HG02981 (cell line): ENCODE measurements around the gene ERP44.
A peak's percentile ranks its signal among the peaks of the same experiment; 100 is the strongest.
"Not testable (repeated sequence)": the region's sequence is repeated elsewhere in the genome, so short reads cannot be mapped to it uniquely, and the experiment has no call there.

Source experiments
- ATAC-seq: cut with Tn5 transposase; IDR thresholded peaks from one replicate; pipeline ENCODE4 v1.9.1; 2021; ENCODE audit warnings: mild to moderate bottlenecking, moderate library complexity; ENCODE audit not compliant: unreplicated experiment

ERP44 gene

GRCh38 chr9:100101608-100102007 lies 2.8 kb upstream of the ERP44 start:
- no peak for ATAC-seq

GRCh38 chr9:100100146-100100667 lies 1.4 kb upstream of the ERP44 start:
- ATAC-seq = no peak

- no peak for ATAC-seq
These were observed 882 bp upstream of the ERP44 start for GRCh38 chr9:100099722-100100042.

- ATAC-seq = peak; percentile 12
These were observed 534 bp downstream of the ERP44 start for GRCh38 chr9:100098046-100098886.

GRCh38 chr9:100096378-100096916 lies 2.4 kb downstream of the ERP44 start:
- no peak for ATAC-seq

DNA sequence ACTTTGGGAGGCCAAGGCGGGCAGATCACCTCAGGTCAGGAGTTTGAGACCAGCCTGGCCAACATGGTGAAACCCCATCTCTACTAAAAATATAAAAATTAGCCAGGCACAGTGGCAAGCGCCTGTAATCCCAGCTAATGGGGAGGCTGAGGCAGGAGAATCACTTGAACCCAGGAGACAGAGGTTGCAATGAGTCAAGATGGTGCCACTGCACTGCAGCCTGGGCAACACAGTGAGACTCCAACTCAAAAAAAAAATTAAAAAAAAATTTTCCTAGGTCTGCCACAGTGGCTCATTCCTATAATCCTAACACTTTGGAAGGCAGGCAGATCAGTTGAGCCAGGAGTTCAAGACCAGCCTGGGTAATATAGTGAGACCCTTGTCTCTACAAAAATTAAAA lies 4.4 kb downstream of the ERP44 start:
- not testable (repeated sequence) for ATAC-seq

DNA sequence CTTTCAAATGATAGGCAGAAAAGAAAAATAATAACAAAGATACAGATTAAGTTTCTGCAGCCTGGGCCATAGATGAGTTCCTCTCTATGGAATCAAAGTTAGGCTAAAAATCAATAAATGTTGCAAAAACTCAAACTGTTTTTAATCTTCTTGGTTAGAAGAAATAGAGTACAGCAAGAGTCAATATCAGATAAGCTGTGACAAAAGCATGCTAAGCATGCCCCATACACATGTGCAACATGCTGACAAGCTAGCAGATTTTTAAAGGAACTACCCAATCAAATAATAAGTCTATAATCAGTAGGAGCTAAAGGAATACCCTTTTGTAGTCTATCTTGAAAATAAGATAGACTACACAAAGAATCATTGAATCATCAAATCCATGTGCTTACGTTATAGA lies 6.7 kb downstream of the ERP44 start:
- ATAC-seq = no peak

GRCh38 chr9:100091650-100092049 lies 7.2 kb downstream of the ERP44 start:
- no peak for ATAC-seq

- ATAC-seq = no peak
These were observed 7.9 kb downstream of the ERP44 start for GRCh38 chr9:100090880-100091279.

GRCh38 chr9:100088202-100088601 lies 10.6 kb downstream of the ERP44 start:
- no peak for ATAC-seq

GRCh38 chr9:100087218-100087617 lies 11.6 kb downstream of the ERP44 start:
- no peak for ATAC-seq

DNA sequence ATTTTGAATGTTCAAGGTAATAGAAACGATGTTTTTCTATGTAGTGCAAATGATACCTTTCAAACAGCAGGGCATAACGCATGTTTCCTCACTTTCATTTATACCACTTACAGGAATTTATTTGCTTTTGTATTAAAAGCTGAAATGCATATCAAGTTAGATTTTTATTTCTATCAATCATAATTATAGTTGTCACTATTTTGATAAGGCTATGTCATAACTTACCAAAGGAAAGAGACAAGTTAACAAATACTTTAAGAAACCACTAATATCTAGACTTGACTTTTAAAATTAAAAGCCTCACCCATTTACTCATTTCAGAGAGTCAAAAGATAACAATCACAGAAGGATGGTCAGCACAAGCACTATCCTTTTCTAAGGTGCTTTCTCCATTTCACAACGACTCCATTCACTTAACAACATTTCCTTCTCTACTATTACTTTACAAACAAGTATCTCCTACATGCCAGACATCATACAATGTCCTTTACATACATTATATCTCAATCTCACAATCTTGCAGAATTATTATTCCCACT lies 12.6 kb downstream of the ERP44 start:
- no peak for ATAC-seq

- peak; percentile 83 for ATAC-seq
These were observed 14.1 kb downstream of the ERP44 start for GRCh38 chr9:100084734-100085133.

DNA sequence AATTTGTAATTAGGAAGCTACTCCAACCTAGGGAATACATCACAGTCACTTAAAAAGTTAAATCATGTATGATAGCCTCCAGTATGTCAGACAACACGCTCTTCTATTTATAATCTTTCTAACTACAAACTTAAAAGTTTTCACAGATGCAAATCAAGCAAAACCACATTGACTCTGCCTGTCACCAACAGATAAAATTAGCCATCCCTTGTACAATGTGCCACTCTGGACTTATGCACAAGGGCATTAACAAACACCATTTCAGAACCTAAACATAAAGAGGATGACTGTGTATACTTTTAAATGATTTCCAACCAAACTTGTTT lies 14.7 kb downstream of the ERP44 start:
- ATAC-seq = peak; percentile 37

DNA sequence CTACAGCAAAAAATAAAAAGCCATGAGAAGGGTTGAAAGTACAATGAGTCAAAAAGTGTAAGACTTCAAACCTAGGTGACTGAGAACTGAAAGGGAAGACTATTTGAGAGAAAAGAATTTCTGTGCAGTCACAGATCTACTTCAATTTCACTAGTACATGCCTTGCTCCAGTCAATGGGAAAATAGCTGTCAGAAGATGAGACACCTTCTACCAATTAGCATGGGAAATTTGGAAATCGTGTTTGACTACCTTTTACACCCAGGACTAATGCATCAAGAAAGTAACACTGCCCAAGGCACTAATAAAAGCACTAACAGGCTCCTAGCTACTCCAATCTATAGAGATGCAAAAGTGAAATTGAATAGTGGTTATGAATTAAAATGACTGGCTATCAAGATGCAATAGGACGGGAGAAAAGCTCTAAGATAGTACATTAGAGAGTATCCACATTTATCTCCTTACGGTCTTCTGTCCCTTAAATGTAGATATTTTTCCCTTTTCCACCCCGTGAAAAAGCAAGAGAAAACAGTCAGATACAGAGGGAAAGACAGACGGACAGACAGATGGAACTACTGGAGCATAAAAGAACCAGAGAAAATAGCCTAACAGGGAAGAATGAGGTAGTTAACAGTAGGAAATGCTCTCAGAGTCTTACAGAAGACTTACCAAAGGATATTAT lies 15.2 kb downstream of the ERP44 start:
- ATAC-seq = peak; percentile 26

GRCh38 chr9:100082782-100083181 lies 16.0 kb downstream of the ERP44 start:
- ATAC-seq = no peak

- not testable (repeated sequence) for ATAC-seq
These were observed 22.5 kb downstream of the ERP44 start for GRCh38 chr9:100076256-100076655.

DNA sequence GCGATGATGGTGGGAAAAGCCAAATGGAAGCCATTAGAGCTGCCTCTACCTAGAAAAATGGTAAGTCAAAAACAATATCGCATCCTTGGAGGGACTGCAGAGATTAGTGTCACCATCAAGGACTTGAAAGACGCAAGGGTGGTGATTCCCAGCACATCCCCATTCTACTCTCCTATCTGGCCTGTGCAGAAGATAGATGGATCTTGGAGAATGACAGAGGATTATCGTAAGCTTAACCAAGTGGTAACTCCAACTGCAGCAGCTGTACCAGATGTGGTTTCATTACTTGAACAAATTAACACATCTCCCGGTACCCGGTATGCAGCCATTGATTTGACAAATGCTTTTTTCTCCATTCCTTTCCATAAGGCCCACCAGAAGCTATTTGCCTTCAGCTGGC lies 23.8 kb downstream of the ERP44 start:
- ATAC-seq = no peak

GRCh38 chr9:100074093-100074492 lies 24.7 kb downstream of the ERP44 start:
- no peak for ATAC-seq

- no peak for ATAC-seq
These were observed 26.0 kb downstream of the ERP44 start for GRCh38 chr9:100072805-100073204.

DNA sequence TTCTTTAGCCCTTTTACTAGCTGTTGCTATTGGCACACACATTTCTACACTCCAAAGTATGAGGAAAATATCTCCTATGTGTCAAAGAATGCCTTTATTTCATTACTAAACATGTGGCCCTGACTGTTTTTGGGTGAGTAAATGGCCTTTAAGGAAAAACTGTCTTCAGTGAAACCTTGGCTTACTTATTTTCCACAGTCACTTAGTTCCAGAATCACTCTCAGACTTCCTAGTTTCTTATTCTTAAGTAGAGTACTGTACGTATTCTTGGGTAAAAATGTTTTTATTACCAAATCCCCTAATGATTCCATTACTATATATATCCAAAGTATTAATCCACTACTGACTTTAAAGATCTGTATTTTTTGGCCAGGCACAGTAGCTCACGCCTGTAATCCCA lies 27.5 kb downstream of the ERP44 start:
- ATAC-seq = no peak
